H9 (cell line): ENCODE results near the gene NCK1. TPM values are rescaled to one million over a fixed set of nuclear protein-coding genes. Genes with fewer than 3 reads are reported as not detected.
A peak's percentile ranks its signal among the peaks of the same experiment; 100 is the strongest.

Experiments used
- DNase-seq: peaks from one replicate; pipeline ENCODE4 v3.0.0-alpha.2; 2017
- H2AFZ ChIP-seq: one replicate; pipeline ENCODE4 v1.6.1; 2013; ENCODE audit warnings: mild to moderate bottlenecking, low read length, control low read depth, moderate library complexity
- H2AK5ac ChIP-seq: 2 replicates; pipeline ENCODE4 v1.6.1; 2013; ENCODE audit warnings: low read length, control low read depth, mixed read lengths; ENCODE audit not compliant: insufficient read length
- H2BK120ac ChIP-seq: one replicate; pipeline ENCODE4 v1.6.1; 2013; ENCODE audit warnings: low read depth, mild to moderate bottlenecking, low read length, control low read depth, inconsistent platforms; ENCODE audit not compliant: poor library complexity, severe bottlenecking
- H2BK12ac ChIP-seq: 2 replicates; pipeline ENCODE4 v1.6.1; 2013; ENCODE audit warnings: low read length, control low read depth, mixed read lengths, low read depth; ENCODE audit not compliant: insufficient read length
- H2BK15ac ChIP-seq: 2 replicates; pipeline ENCODE4 v1.6.1; 2013; ENCODE audit warnings: low read depth, low read length, control low read depth
- H2BK20ac ChIP-seq: one replicate; pipeline ENCODE4 v1.6.1; 2013; ENCODE audit warnings: low read depth, mild to moderate bottlenecking, low read length, control low read depth, inconsistent platforms; ENCODE audit not compliant: poor library complexity, severe bottlenecking
- H2BK5ac ChIP-seq: 2 replicates; pipeline ENCODE4 v1.6.1; 2013; ENCODE audit warnings: low read length, control low read depth, mixed read lengths; ENCODE audit not compliant: insufficient read length
- H3K14ac ChIP-seq: 2 replicates; pipeline ENCODE4 v1.6.1; 2013; ENCODE audit warnings: low read length, control low read depth; ENCODE audit not compliant: insufficient read depth
- H3K18ac ChIP-seq: 2 replicates; pipeline ENCODE4 v1.6.1; 2013; ENCODE audit warnings: low read depth, mild to moderate bottlenecking, mixed read lengths, low read length, control low read depth; ENCODE audit not compliant: insufficient read length
- H3K23ac ChIP-seq: 2 replicates; pipeline ENCODE4 v1.6.1; 2013; ENCODE audit warnings: low read length, control low read depth, mixed read lengths, low read depth; ENCODE audit not compliant: insufficient read length
- H3K23me2 ChIP-seq: 2 replicates; pipeline ENCODE4 v1.6.1; 2013; ENCODE audit warnings: low read depth, mild to moderate bottlenecking, mixed read lengths, low read length, control low read depth; ENCODE audit not compliant: insufficient read length, poor library complexity, severe bottlenecking
- H3K27ac ChIP-seq: 2 replicates; pipeline ENCODE4 v1.5.1; 2013; ENCODE audit warnings: low read length, control low read depth, mixed read lengths, low read depth; ENCODE audit not compliant: insufficient read length
- H3K27me3 ChIP-seq: 2 replicates; pipeline ENCODE4 v1.6.1; 2013; ENCODE audit warnings: low read length, control low read depth, inconsistent platforms; ENCODE audit not compliant: insufficient read depth
- H3K4ac ChIP-seq: 2 replicates; pipeline ENCODE4 v1.6.1; 2013; ENCODE audit warnings: low read depth, mild to moderate bottlenecking, control low read depth, inconsistent platforms, low read length, moderate library complexity
- H3K4me1 ChIP-seq: 2 replicates; pipeline ENCODE4 v1.6.1; 2013; ENCODE audit warnings: low read length, control low read depth, inconsistent platforms; ENCODE audit not compliant: insufficient read depth
- H3K4me2 ChIP-seq: 2 replicates; pipeline ENCODE4 v1.6.1; 2013; ENCODE audit warnings: low read length, control low read depth, mixed read lengths; ENCODE audit not compliant: insufficient read length, insufficient read depth
- H3K56ac ChIP-seq: 2 replicates; pipeline ENCODE4 v1.6.1; 2013; ENCODE audit warnings: low read depth, mild to moderate bottlenecking, mixed read lengths, low read length, control low read depth; ENCODE audit not compliant: insufficient read length
- H3K79me1 ChIP-seq: 2 replicates; pipeline ENCODE4 v1.6.1; 2013; ENCODE audit warnings: low read depth, mild to moderate bottlenecking, moderate library complexity, low read length, control low read depth, inconsistent platforms; ENCODE audit not compliant: insufficient read depth, poor library complexity, severe bottlenecking
- H3K79me2 ChIP-seq: 2 replicates; pipeline ENCODE4 v1.6.1; 2013; ENCODE audit warnings: low read length, control low read depth, inconsistent platforms; ENCODE audit not compliant: insufficient read depth
- H3K9ac ChIP-seq: 2 replicates; pipeline ENCODE4 v1.6.1; 2013; ENCODE audit warnings: low read length, control low read depth, mixed read lengths; ENCODE audit not compliant: insufficient read length; ENCODE audit errors: extremely low read depth
- H3K9me3 ChIP-seq: one replicate; pipeline ENCODE4 v1.6.1; 2013; ENCODE audit warnings: low read depth, low read length, inconsistent platforms; ENCODE audit not compliant: control insufficient read depth
- H3T11ph ChIP-seq: one replicate; pipeline ENCODE4 v1.6.1; 2013; ENCODE audit warnings: mild to moderate bottlenecking, low read length, control low read depth, inconsistent platforms
- H4K20me1 ChIP-seq: one replicate; pipeline ENCODE4 v1.6.1; 2013; ENCODE audit not compliant: control insufficient read depth, insufficient read length, insufficient read depth
- H4K5ac ChIP-seq: 2 replicates; pipeline ENCODE4 v1.6.1; 2013; ENCODE audit warnings: low read depth, mild to moderate bottlenecking, mixed read lengths, low read length, control low read depth; ENCODE audit not compliant: insufficient read length
- H4K8ac ChIP-seq: replicated peaks from 2 replicates; pipeline ENCODE4 v1.6.1; 2013; ENCODE audit warnings: low read length, control low read depth, mixed read lengths, low read depth; ENCODE audit not compliant: insufficient read length
- H4K91ac ChIP-seq: 2 replicates; pipeline ENCODE4 v1.6.1; 2013; ENCODE audit warnings: low read depth, mild to moderate bottlenecking, moderate library complexity, mixed read lengths, low read length, control low read depth; ENCODE audit not compliant: insufficient read length
- H3K27ac Mint-ChIP-seq, 3 experiments: 2 replicates in 2 of 3; 3 replicates in 1 of 3; pipeline ENCODE4 v1.8.0; 2020 to 2021; ENCODE audit warnings: mixed read lengths in 3 of 3, mild to moderate bottlenecking in 1 of 3, moderate library complexity in 1 of 3
- H3K27me3 Mint-ChIP-seq: 2 replicates; pipeline ENCODE4 v1.8.0; 2021; ENCODE audit warnings: low read depth, mild to moderate bottlenecking, moderate library complexity, mixed read lengths
- H3K36me3 Mint-ChIP-seq, 3 experiments: 2 replicates in 2 of 3; 3 replicates in 1 of 3; pipeline ENCODE4 v1.8.0; 2020 to 2021; ENCODE audit warnings: low read depth in 3 of 3, mixed read lengths in 3 of 3; ENCODE audit not compliant: insufficient read depth in 1 of 3
- H3K4me1 Mint-ChIP-seq, 2 experiments: 2 replicates each; pipeline ENCODE4 v1.8.0; 2020; ENCODE audit warnings: mixed read lengths in 2 of 2
- H3K4me3 Mint-ChIP-seq, 2 experiments: 2 replicates in 1 of 2; 3 replicates in 1 of 2; pipeline ENCODE4 v1.8.0; 2020 to 2021; ENCODE audit warnings: mild to moderate bottlenecking in 2 of 2, mixed read lengths in 2 of 2, moderate library complexity in 1 of 2
- H3K9me3 Mint-ChIP-seq, 2 experiments: 2 replicates in 1 of 2; 3 replicates in 1 of 2; pipeline ENCODE4 v1.8.0; 2020; ENCODE audit warnings: mild to moderate bottlenecking in 2 of 2, mixed read lengths in 2 of 2, moderate library complexity in 1 of 2
- CTCF ChIP-seq: fragments of 200-600 bp; sonication (generic); conservative IDR thresholded peaks from 3 replicates; pipeline ENCODE4 v1.8.0; 2021; ENCODE audit warnings: antibody characterized with exemption, mild to moderate bottlenecking
- WGBS: extraction: QIAGEN DNeasy Blood & Tissue Kit; methylation state at CpG from one replicate; pipeline ENCODE4 v1.1.7; 2013; ENCODE audit warnings: missing lambda C conversion rate, low lambda C conversion rate, mixed read lengths; ENCODE audit not compliant: insufficient read length; ENCODE audit errors: extremely low coverage; 5-methylcytosine and 5-hydroxymethylcytosine counted together
- total RNA-seq: library from RNA; stranded (reverse); gene quantifications from 2 replicates; pipeline ENCODE4 v1.2.1, GENCODE V29; 2021

NCK1 gene
- total RNA-seq, 1 experiment from 2014 or later = 26.4 TPM

GRCh38 chr3:136909187-136909586 lies 47.2 kb downstream of the NCK1 start:
- Histone ChIP-seq H3K79me2 (peaks cover 22% of the 10 kb centered on the region; the same call in 1 of the 2 replicates), H2AFZ (no peak overlapping the region), H3K79me1 (no peaks in the 10 kb centered on the region), H3K27ac (no peak overlapping the region), H4K5ac (no peak overlapping the region), H3K27me3 (no peaks in the 10 kb centered on the region), H4K20me1 (peaks cover 4% of the 10 kb centered on the region), H4K8ac (no peak overlapping the region), H3K23ac (no peak overlapping the region), H3K4ac (no peak overlapping the region), H3K56ac (no peak overlapping the region), H2AK5ac (no peak overlapping the region), H2BK120ac (no peak overlapping the region), H3K4me2 (no peak overlapping the region), H3K9ac (no peak overlapping the region), H2BK20ac (no peak overlapping the region), H3K14ac (no peak overlapping the region), H3K9me3 (no peaks in the 10 kb centered on the region), H2BK5ac (no peak overlapping the region), H4K91ac (no peak overlapping the region), H3K18ac (no peak overlapping the region), H3K4me1 (peaks cover 3% of the 10 kb centered on the region; the same call in 1 of the 2 replicates), H2BK12ac (no peak overlapping the region), H2BK15ac (no peak overlapping the region), H3T11ph (no peak overlapping the region), H3K23me2 (no peaks in the 10 kb centered on the region)
- no CpG with 5 or more reads among the region's 4 CpGs for WGBS
- no peaks in the 10 kb centered on the region for H3K27me3 Mint-ChIP-seq
- no peak for TF ChIP-seq CTCF
- H3K9me3 Mint-ChIP-seq = peaks cover 8% of the 10 kb centered on the region in 2 experiments; a peak in 4 of 5 replicates
- no peak overlapping the region for H3K4me3 Mint-ChIP-seq
- H3K4me1 Mint-ChIP-seq = peaks cover 29 to 30% of the 10 kb centered on the region in 2 experiments
- H3K27ac Mint-ChIP-seq = peak overlapping the region in 1 of 3 experiments; percentile 37; a peak in 3 of 7 replicates
- H3K36me3 Mint-ChIP-seq = peaks cover 0 to 10% (median 7%) of the 10 kb centered on the region in 3 experiments; a peak in 3 of 7 replicates
- DNase-seq = no peak
